Kidney epithelial cell (primary cell): Measurements from ENCODE around the gene ANAPC2. TPM values are rescaled to one million over a fixed set of nuclear protein-coding genes. Genes with fewer than 3 reads are reported as not detected.

Experiments used
- DNase-seq: peaks from one replicate; pipeline ENCODE4 v3.0.0-alpha.2; 2010; ENCODE audit warnings: low read depth
- H3K27me3 ChIP-seq: 2 replicates; pipeline ENCODE4 v1.6.0; 2011; ENCODE audit warnings: low read length; ENCODE audit not compliant: control insufficient read depth, insufficient read depth
- H3K36me3 ChIP-seq: 2 replicates; pipeline ENCODE4 v1.5.1; 2011; ENCODE audit warnings: low read length; ENCODE audit not compliant: control insufficient read depth, insufficient read depth
- H3K4me3 ChIP-seq: 2 replicates; pipeline ENCODE4 v1.5.1; 2011; ENCODE audit warnings: low read depth, mild to moderate bottlenecking, control low read depth, low read length
- CTCF ChIP-seq: IDR thresholded peaks from 2 replicates; pipeline ENCODE4 v1.5.1; 2011; ENCODE audit warnings: mild to moderate bottlenecking, moderate library complexity, low read length, control low read depth, inconsistent platforms; ENCODE audit not compliant: insufficient read depth, poor library complexity, severe bottlenecking
- total RNA-seq: library from RNA; depleted of rRNA; stranded (reverse); fragments of >200 nt; gene quantifications from 2 replicates; pipeline ENCODE4 v1.2.3, GENCODE V29; 2015

Gene ANAPC2
- total RNA-seq, 1 donor from 2014 or later = 18.8 TPM

- peaks cover 76% of the 10 kb centered on the region for H3K27me3 ChIP-seq
- DNase-seq = no peak
- no peaks in the 10 kb centered on the region for H3K36me3 ChIP-seq
Measured at GRCh38 chr9:137143459-137143858, 44.9 kb downstream of the ANAPC2 start.

GRCh38 chr9:137141976-137142936 lies 46.1 kb downstream of the ANAPC2 start:
- Histone ChIP-seq H3K36me3 (no peaks in the 10 kb centered on the region), H3K27me3 (peaks cover 77% of the 10 kb centered on the region), H3K4me3 (no peak overlapping the region)
- no peak for DNase-seq
- TF ChIP-seq CTCF = no peak

More at GRCh38 chr9:137143459-137143858, 44.9 kb downstream of the ANAPC2 start:
- no peak overlapping the region for H3K4me3 ChIP-seq
- TF ChIP-seq CTCF = no peak

GRCh38 chr9:137141050-137141810 lies 47.1 kb downstream of the ANAPC2 start:
- Histone ChIP-seq H3K27me3 (peaks cover 79% of the 10 kb centered on the region), H3K4me3 (no peak overlapping the region), H3K36me3 (no peaks in the 10 kb centered on the region)
- TF ChIP-seq CTCF = no peak
- DNase-seq = no peak

- H3K27me3 ChIP-seq = peaks cover 79% of the 10 kb centered on the region
- no peak overlapping the region for H3K4me3 ChIP-seq
- no peak for DNase-seq
- no peak for TF ChIP-seq CTCF
- H3K36me3 ChIP-seq = no peaks in the 10 kb centered on the region
Measured at GRCh38 chr9:137140151-137141012, 48.0 kb downstream of the ANAPC2 start.

GRCh38 chr9:137139468-137140150 lies 48.8 kb downstream of the ANAPC2 start:
- H3K36me3 ChIP-seq = no peaks in the 10 kb centered on the region
- H3K27me3 ChIP-seq = peaks cover 79% of the 10 kb centered on the region
- H3K4me3 ChIP-seq = no peak overlapping the region
- TF ChIP-seq CTCF = no peak
- no peak for DNase-seq
